Measurements from ENCODE around the gene DENND1B. TPM values are rescaled to one million over a fixed set of nuclear protein-coding genes. Genes with fewer than 3 reads are reported as not detected.

DENND1B gene
- total RNA-seq, 1 experiment from 2014 or later = 28.2 TPM

DNA sequence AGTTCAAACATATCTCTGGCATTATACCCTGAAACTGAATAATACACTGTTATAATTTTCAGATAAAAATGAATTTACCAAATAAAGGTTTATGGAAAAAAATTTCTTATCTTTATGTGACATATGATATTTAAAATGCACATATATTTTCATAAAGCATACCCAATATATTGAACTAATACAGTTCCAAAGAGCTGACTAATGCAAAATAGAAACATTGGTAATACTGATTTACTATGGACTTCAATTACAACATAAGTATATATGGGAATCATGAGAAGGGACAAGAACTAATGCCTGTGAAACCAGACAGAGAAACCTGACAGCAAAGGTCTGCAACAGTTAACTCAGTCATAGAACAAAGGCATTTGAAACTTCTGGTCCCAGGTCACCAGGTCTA, 153.5 kb downstream of the DENND1B start:
- Mint-ChIP-seq H3K27me3 (ENCODE audit: unreplicated experiment) (no peaks in the 10 kb centered on the region), H3K4me3 (ENCODE audit: low read depth, unreplicated experiment) (no peak overlapping the region), H3K9me3 (ENCODE audit: low read depth, unreplicated experiment) (peaks cover 6% of the 10 kb centered on the region), H3K27ac (ENCODE audit: unreplicated experiment) (no peak overlapping the region), H3K36me3 (ENCODE audit: insufficient read depth, unreplicated experiment) (no peaks in the 10 kb centered on the region), H3K4me1 (ENCODE audit: low read depth, unreplicated experiment) (peaks cover 8% of the 10 kb centered on the region)
- CTCF ChIA-PET = interaction anchor here (1.3 kb wide), 1 partner anchor 248 kb away, joined by 3 read pairs; no protein-coding TSS in a partner anchor
- DNase-seq = no peak
- intact Hi-C loops (cut with micrococcal nuclease; ENCODE audit: unreplicated experiment) = no loop called here
- TF ChIP-seq, protein P1, sequence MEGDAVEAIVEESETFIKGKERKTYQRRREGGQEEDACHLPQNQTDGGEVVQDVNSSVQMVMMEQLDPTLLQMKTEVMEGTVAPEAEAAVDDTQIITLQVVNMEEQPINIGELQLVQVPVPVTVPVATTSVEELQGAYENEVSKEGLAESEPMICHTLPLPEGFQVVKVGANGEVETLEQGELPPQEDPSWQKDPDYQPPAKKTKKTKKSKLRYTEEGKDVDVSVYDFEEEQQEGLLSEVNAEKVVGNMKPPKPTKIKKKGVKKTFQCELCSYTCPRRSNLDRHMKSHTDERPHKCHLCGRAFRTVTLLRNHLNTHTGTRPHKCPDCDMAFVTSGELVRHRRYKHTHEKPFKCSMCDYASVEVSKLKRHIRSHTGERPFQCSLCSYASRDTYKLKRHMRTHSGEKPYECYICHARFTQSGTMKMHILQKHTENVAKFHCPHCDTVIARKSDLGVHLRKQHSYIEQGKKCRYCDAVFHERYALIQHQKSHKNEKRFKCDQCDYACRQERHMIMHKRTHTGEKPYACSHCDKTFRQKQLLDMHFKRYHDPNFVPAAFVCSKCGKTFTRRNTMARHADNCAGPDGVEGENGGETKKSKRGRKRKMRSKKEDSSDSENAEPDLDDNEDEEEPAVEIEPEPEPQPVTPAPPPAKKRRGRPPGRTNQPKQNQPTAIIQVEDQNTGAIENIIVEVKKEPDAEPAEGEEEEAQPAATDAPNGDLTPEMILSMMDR (IDR thresholded peaks at IDR 0.05; ENCODE audit: unreplicated experiment) = no peak
- BruUV-seq (replicated peaks) = no TSS peak

DNA sequence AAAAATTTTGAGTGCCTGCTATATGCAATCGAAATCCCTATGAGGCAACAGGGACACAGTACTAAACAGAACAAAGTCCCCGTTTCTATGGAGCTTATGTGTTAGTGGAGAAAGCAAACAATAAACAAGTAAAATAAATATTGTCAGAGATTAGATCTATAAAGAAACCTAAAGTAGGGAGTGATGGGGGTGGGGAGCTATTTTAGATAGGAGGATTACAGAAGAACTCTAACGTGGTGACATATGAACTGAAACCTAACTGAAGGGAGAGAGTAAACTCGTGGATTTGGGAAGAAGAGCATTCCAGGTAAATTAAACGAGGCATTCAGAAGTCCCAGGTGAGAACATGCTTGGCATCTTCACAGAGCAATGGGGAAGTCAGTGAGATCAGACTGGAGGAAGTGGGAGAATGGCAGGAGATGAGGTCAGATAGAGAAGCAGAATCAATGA, 154.5 kb downstream of the DENND1B start:
- TF ChIP-seq, protein P1 (IDR thresholded peaks at IDR 0.05; ENCODE audit: unreplicated experiment) = no peak
- no peak for DNase-seq
- peaks cover 8% of the 10 kb centered on the region for H3K4me1 Mint-ChIP-seq (ENCODE audit: low read depth, unreplicated experiment)
- H3K9me3 Mint-ChIP-seq (ENCODE audit: low read depth, unreplicated experiment) = peaks cover 5% of the 10 kb centered on the region
- H3K27ac Mint-ChIP-seq (ENCODE audit: unreplicated experiment) = no peak overlapping the region
- H3K27me3 Mint-ChIP-seq (ENCODE audit: unreplicated experiment) = no peaks in the 10 kb centered on the region
- CTCF ChIA-PET = interaction anchor here (0.6 to 1.1 kb wide), 2 partner anchors 248 to 492 kb away, joined by 3 read pairs; no protein-coding TSS in a partner anchor
- H3K4me3 Mint-ChIP-seq (ENCODE audit: low read depth, unreplicated experiment) = no peak overlapping the region
- no peaks in the 10 kb centered on the region for H3K36me3 Mint-ChIP-seq (ENCODE audit: insufficient read depth, unreplicated experiment)
- no TSS peak for BruUV-seq (replicated peaks)
- intact Hi-C loops (cut with micrococcal nuclease; ENCODE audit: unreplicated experiment) = no loop called here

DNA sequence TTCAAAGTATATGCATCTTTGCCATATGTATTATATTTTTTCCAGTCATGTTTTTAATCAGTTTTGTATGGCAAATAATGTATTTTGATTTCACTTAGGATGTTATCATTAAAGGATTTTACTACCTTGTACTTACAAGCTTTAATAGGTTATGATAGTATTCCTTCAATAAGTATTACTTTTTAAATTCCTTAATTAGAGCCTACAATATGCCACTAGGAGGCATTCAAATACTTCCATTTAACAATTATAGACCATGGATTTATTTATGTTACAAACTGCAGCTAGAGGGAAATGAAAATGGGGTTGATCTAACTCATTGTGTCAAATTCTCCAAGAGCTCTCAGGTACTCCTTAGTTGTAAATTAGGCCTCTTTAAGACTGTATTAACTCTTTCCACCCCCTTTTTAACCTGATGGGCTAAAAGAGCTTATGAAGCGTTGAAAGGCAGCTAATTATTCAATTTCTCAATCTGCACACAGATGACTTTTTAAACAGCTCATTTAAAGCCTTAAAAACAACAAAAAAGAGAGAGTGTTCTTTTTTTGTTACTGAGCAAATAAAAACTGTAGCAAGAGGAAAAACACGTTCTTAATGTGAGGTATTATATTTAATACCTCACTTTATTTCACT, 156.2 kb downstream of the DENND1B start:
- H3K27ac Mint-ChIP-seq (ENCODE audit: unreplicated experiment) = no peak overlapping the region
- H3K9me3 Mint-ChIP-seq (ENCODE audit: low read depth, unreplicated experiment) = peaks cover 2% of the 10 kb centered on the region
- intact Hi-C loops (cut with micrococcal nuclease; ENCODE audit: unreplicated experiment) = loop anchor here (1.0 to 10.0 kb wide), 7 partner anchors 73 to 1063 kb away; partner anchors contain the start of genes DENND1B, LHX9 and NEK7
- TF ChIP-seq, protein P1 (IDR thresholded peaks at IDR 0.05; ENCODE audit: unreplicated experiment) = no peak
- no peak overlapping the region for H3K4me3 Mint-ChIP-seq (ENCODE audit: low read depth, unreplicated experiment)
- peaks cover 8% of the 10 kb centered on the region for H3K4me1 Mint-ChIP-seq (ENCODE audit: low read depth, unreplicated experiment)
- no peaks in the 10 kb centered on the region for H3K27me3 Mint-ChIP-seq (ENCODE audit: unreplicated experiment)
- DNase-seq = no peak
- H3K36me3 Mint-ChIP-seq (ENCODE audit: insufficient read depth, unreplicated experiment) = no peaks in the 10 kb centered on the region
- CTCF ChIA-PET = interaction anchor here (0.9 to 2.4 kb wide), 4 partner anchors 74 to 296 kb away, joined by 4 to 22 read pairs (median 4); partner anchors contain the start of gene C1orf53
- no TSS peak for BruUV-seq (replicated peaks)

- H3K36me3 Mint-ChIP-seq (ENCODE audit: insufficient read depth, unreplicated experiment) = no peaks in the 10 kb centered on the region
- BruUV-seq (replicated peaks) = no TSS peak
- no peak overlapping the region for H3K27ac Mint-ChIP-seq (ENCODE audit: unreplicated experiment)
- no peaks in the 10 kb centered on the region for H3K9me3 Mint-ChIP-seq (ENCODE audit: low read depth, unreplicated experiment)
- TF ChIP-seq, protein P1 (IDR thresholded peaks at IDR 0.05; ENCODE audit: unreplicated experiment) = no peak
- H3K27me3 Mint-ChIP-seq (ENCODE audit: unreplicated experiment) = no peaks in the 10 kb centered on the region
- CTCF ChIA-PET = interaction anchor here (0.7 to 2.4 kb wide), 3 partner anchors 52 to 284 kb away, joined by 3 to 22 read pairs (median 4); partner anchors contain the start of gene C1orf53
- intact Hi-C loops (cut with micrococcal nuclease; ENCODE audit: unreplicated experiment) = loop anchor here (2.0 to 10.0 kb wide), 6 partner anchors 74 to 1064 kb away; partner anchors contain the start of genes DENND1B, LHX9 and NEK7
- peaks cover 8% of the 10 kb centered on the region for H3K4me1 Mint-ChIP-seq (ENCODE audit: low read depth, unreplicated experiment)
- no peak overlapping the region for H3K4me3 Mint-ChIP-seq (ENCODE audit: low read depth, unreplicated experiment)
- DNase-seq = no peak
Measured at GRCh38 chr1:197618061-197618460, 157.2 kb downstream of the DENND1B start.

Data from Calu3 (cell line).